Glutamatergic neuron (in vitro differentiated cells): ENCODE results near the gene RPL5. TPM values are rescaled to one million over a fixed set of nuclear protein-coding genes. Genes with fewer than 3 reads are reported as not detected.

Experiments used
- DNase-seq: peaks from one replicate; pipeline ENCODE4 v3.0.0; 2022
- H3K27ac Mint-ChIP-seq: one replicate; pipeline ENCODE4 v1.8.0; 2020; ENCODE audit warnings: mild to moderate bottlenecking, mixed read lengths, inconsistent platforms; ENCODE audit not compliant: unreplicated experiment
- H3K27me3 Mint-ChIP-seq: one replicate; pipeline ENCODE4 v1.8.0; 2020; ENCODE audit warnings: mild to moderate bottlenecking, moderate library complexity, mixed read lengths, inconsistent platforms; ENCODE audit not compliant: unreplicated experiment
- H3K36me3 Mint-ChIP-seq: one replicate; pipeline ENCODE4 v1.8.0; 2020; ENCODE audit warnings: mild to moderate bottlenecking, mixed read lengths, inconsistent platforms; ENCODE audit not compliant: unreplicated experiment
- H3K4me1 Mint-ChIP-seq: one replicate; pipeline ENCODE4 v1.8.0; 2020; ENCODE audit warnings: mild to moderate bottlenecking, low read depth, mixed read lengths, inconsistent platforms; ENCODE audit not compliant: unreplicated experiment
- H3K4me3 Mint-ChIP-seq: one replicate; pipeline ENCODE4 v1.8.0; 2020; ENCODE audit warnings: mild to moderate bottlenecking, mixed read lengths, inconsistent platforms; ENCODE audit not compliant: unreplicated experiment
- H3K9me3 Mint-ChIP-seq: one replicate; pipeline ENCODE4 v1.8.0; 2020; ENCODE audit warnings: mild to moderate bottlenecking, moderate library complexity, mixed read lengths, inconsistent platforms; ENCODE audit not compliant: unreplicated experiment
- CTCF ChIP-seq: fragments of 200-600 bp; sonication (generic); IDR thresholded peaks from one replicate; pipeline ENCODE4 v1.5.0; 2021; ENCODE audit not compliant: partially characterized antibody, unreplicated experiment
- total RNA-seq: library from RNA; stranded (reverse); fragmentation: NEBNext Ultra II Directional; extraction: Animal tissue kit (Norgen Biotek cat#: 25700); gene quantifications from one replicate; pipeline ENCODE4 v1.2.1, GENCODE V29; 2021; ENCODE audit not compliant: unreplicated experiment

RPL5 gene
- total RNA-seq, 1 donor from 2014 or later: 692 TPM

DNA sequence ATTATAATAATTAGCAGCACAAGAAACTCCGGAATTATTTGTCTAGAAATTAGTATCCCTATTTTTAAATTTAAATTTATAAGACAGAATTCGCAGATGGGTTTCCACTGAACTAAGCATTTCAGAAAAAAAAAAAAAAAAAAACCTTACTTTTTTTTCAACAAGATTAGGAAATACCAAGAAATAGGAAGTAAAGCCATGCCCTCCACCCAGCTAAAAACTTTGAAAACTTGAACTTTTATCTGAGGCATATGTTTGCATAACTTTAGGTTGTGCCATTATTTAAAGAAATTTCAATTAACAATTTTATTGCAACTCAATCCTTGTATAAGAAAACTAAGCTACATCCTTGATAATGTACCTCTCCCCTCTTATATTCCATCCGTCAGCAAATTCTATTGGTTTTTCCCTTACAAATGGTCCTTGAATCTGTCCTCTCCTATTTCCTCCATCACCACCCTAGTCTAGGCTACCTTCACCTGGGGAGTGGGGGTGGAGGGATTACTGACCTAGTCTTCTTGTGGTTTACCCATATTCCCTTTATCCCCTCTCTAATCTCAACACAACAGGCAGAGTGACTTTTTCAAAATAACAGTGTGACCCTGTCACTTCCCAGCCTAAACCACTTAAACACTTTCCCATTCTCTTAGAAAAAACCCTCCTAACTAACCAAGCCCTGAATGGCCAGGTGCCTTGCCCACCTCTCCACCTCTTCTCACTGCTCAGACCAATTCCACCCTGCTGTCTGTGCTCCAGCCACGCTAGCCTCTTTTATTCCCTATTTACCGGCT is 45.5 kb upstream of the RPL5 start:
- H3K4me1 Mint-ChIP-seq: no peaks in the 10 kb centered on the region
- no peak overlapping the region for H3K27ac Mint-ChIP-seq
- H3K4me3 Mint-ChIP-seq: no peak overlapping the region
- DNase-seq: no peak
- H3K36me3 Mint-ChIP-seq: no peaks in the 10 kb centered on the region
- H3K9me3 Mint-ChIP-seq: peaks cover 5% of the 10 kb centered on the region
- TF ChIP-seq CTCF: no peak
- H3K27me3 Mint-ChIP-seq: peaks cover 3% of the 10 kb centered on the region

GRCh38 chr1:92790081-92790480 is 41.8 kb upstream of the RPL5 start:
- Mint-ChIP-seq H3K4me1 (no peaks in the 10 kb centered on the region), H3K27me3 (peaks cover 3% of the 10 kb centered on the region), H3K4me3 (no peak overlapping the region)

DNA sequence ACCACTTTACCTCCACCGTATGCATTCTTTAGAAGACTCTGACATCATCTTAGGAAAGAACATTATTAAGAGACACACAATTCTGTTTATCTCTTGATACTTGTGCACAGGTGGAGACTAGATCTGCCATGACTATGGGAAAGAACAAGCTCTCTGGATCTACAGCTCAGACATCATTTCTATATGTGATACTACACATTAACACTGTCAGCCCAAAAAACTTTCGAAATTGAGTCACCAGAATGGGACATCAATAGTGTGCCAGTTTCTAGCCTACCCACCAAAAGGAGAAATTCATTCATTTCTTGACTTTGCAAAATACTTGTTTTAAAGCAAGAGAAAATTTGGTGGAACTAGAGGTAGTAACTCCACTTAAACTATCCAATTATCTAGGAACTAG is 41.0 kb upstream of the RPL5 start:
- H3K27ac Mint-ChIP-seq: no peak overlapping the region
- peaks cover 1% of the 10 kb centered on the region for H3K9me3 Mint-ChIP-seq
- H3K36me3 Mint-ChIP-seq: no peaks in the 10 kb centered on the region
- no peak for DNase-seq
- H3K27me3 Mint-ChIP-seq: peaks cover 3% of the 10 kb centered on the region
- H3K4me3 Mint-ChIP-seq: no peak overlapping the region
- no peaks in the 10 kb centered on the region for H3K4me1 Mint-ChIP-seq
- no peak for TF ChIP-seq CTCF

More at GRCh38 chr1:92790081-92790480, 41.8 kb upstream of the RPL5 start:
- H3K36me3 Mint-ChIP-seq: no peaks in the 10 kb centered on the region
- no peak for TF ChIP-seq CTCF
- no peak overlapping the region for H3K27ac Mint-ChIP-seq
- H3K9me3 Mint-ChIP-seq: peaks cover 1% of the 10 kb centered on the region
- no peak for DNase-seq

- Mint-ChIP-seq H3K27ac (no peak overlapping the region), H3K36me3 (no peaks in the 10 kb centered on the region), H3K9me3 (peaks cover 1% of the 10 kb centered on the region), H3K4me1 (no peaks in the 10 kb centered on the region), H3K27me3 (peaks cover 2% of the 10 kb centered on the region), H3K4me3 (no peak overlapping the region)
- DNase-seq: no peak
- TF ChIP-seq CTCF: no peak
Observed at GRCh38 chr1:92791487-92792066, 40.3 kb upstream of the RPL5 start.

GRCh38 chr1:92792340-92792782 is 39.5 kb upstream of the RPL5 start:
- Mint-ChIP-seq H3K4me3 (no peak overlapping the region), H3K36me3 (no peaks in the 10 kb centered on the region), H3K27me3 (no peaks in the 10 kb centered on the region), H3K27ac (no peak overlapping the region), H3K4me1 (no peaks in the 10 kb centered on the region), H3K9me3 (no peaks in the 10 kb centered on the region)
- TF ChIP-seq CTCF: no peak
- DNase-seq: no peak
